Measurements from ENCODE around the gene USP7. TPM values are rescaled to one million over a fixed set of nuclear protein-coding genes. Genes with fewer than 3 reads are reported as not detected.
"Not testable (repeated sequence)": the region's sequence is repeated elsewhere in the genome, so short reads cannot be mapped to it uniquely, and the experiment has no call there.

USP7 gene
- total RNA-seq, 1 donor from 2014 or later, result 143 TPM

DNA sequence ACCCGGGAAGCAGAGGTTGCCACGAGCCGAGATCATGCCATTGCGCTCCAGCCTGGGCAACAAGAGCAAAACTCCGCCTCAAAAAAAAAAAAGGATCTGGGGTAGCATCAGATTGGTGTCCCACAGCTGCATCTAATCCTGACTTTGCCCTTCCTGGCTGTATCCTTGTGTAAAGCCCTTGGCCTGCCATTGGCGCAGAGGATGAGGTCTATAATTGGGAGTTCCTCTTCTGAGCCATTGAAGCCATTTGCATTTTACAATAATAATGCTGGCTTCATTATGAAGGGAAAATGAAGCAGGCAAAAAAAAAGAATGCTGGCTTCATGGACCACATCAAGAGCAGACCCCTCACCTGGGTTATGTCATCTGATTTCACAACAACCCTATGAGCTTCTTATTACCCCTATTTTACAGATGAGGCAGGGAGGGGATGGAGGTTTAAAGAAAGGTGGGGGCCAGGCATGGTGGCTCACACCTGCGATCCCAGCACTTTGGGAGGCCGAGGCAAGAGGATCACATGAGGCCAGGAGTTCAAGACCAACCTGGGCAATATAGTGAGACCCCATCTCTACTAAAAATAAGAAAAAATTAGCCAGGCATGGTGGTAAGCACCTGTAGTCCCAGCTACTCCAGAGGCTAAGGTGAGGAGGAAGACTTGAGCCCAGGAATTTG is 82.7 kb downstream of the USP7 start:
- DNase-seq (ENCODE audit: low spot score), result no peak

DNA sequence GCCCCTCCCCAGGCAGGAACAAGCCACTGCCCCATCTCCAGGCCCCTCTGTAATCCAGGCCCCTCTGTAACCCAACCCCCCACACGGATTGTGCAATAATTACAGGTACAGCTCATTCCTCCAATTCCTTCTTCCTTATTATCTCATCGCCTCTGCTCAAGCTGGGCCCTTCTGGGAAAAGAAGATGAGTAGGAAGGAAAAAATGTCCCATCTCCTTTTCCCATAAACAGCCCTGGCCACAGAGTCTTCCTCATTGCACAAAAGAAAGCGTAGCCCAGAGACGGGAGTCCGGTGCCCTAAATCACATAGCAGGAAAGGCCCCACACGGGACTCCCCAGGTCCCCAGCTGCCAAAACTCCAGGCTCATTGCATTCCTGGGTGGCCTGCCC is 85.2 kb downstream of the USP7 start:
- DNase-seq (ENCODE audit: low spot score), result no peak

DNA sequence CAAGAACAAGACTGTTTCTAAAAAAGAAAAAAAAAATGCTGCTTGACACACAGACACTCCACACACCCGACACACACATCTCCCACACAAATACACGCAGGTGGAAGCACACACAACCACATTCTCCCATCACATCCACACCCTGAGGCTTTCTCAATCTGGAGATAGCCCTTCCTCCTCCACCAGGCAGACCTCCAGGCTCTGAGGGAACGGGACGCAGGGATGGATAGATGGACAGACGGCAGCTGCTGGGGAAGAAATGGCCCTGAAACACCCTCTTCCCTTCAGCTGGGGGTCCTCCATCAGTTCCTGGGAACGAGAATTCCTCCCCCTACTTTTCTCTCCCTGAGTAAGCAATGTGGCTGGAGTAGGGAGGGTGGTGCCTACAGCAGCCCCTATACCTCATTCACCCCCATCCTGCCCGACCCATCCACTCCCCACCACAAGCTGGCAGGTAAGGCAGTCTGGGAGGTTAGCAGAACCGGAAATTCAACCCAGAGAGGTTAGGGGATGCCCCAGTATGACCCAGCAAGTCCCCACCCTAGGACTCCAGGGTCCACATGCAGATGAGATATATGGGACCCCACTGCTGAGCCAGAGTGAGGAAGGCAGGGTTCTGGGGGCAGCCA is 85.7 kb downstream of the USP7 start:
- no peak for DNase-seq (ENCODE audit: low spot score)

- not testable (repeated sequence) for DNase-seq (ENCODE audit: low spot score)
These were observed 88.4 kb downstream of the USP7 start for GRCh38 chr16:8875317-8875716.

DNA sequence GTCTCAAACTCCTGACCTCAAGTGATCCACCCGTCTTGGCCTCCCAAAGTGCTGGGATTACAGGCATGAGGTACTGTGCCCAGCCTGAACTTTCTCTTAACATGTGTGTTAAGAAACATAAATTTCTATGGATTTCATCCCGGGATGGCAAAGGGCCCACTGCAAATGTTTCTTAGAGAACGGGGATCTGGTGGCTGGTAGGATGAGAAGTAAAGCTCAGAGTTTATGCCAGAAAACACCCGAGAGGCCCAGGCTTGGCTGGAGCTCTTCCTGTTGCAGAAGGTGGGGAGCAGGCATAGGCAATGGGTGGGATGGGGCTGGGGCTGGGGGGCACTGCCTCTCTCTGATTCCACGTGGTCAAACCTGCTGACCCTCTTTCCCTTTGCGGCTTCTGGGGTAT is 89.3 kb downstream of the USP7 start:
- DNase-seq (ENCODE audit: low spot score), result no peak

GRCh38 chr16:8873866-8874195 is 89.9 kb downstream of the USP7 start:
- not testable (repeated sequence) for DNase-seq (ENCODE audit: low spot score)

- DNase-seq (ENCODE audit: low spot score), result no peak
These were observed 90.5 kb downstream of the USP7 start for GRCh38 chr16:8872967-8873865.

DNA sequence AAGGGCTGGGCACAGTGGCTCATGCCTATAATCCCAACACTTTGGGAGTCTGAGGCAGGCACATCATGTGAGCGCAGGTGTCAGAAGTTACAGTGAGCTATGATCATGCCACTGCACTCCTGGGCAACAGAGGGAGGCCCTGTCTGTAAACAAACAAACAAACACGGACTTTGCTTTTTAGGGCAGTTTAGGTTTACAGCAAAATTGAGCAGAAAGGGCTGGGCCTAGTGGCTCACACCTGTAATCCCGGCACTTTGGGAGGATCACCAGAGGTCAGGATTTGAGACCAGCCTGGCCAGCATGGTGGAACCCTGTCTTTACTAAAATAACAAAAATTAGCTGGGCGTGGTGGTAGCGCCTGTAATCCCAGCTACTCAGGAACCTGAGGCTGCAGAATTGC is 91.6 kb downstream of the USP7 start:
- no peak for DNase-seq (ENCODE audit: low spot score)

DNA sequence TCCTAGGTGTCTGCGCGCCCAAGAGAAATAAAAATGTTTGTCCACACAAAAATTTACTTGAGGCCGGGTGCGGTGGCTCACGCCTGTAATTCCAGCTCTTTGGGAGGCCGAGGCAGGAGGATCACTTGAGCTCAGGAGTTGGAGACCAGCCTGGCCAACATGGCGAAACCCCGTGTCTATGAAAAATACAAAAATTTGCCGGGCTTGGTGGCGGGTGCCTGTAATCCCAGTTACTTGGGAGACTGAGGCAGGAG is 93.8 kb downstream of the USP7 start:
- not testable (repeated sequence) for DNase-seq (ENCODE audit: low spot score)

DNA sequence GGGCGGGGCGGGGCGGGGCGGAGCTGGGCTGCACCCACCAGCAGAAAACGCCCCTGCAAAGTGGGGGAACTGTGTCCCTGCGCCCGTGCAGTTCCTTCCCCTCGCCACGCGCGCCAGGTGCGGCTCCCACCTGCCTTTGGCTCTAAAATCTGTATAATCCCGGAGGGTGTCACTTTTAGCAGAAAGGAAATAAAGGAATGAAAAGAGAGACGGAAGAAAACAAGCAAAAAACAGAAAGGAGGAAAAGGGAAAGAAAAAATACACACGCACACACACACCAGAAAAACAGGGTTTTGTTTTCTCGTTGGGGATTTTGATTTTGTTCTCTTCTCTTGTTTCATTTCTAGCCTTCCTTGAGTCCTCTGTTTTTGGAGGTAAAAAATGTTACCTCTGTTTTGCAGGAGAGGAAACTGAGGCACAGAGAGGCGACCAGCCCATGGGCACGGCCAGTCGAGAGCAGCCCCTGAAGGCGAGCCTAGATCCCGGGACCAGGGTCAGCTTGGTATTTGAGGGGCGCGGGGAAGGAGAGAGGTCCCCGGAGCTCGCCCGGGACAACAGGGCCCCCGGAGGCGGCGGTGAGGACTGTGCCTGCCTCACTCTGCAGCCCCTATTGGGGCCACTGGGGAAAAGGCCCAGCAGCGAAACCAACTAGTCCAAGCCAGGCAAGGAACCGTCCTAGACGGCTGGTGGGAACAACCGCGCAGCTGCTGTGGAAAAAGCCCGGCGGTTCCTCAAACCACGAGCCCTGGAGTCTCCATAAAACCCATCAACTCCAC is 94.3 kb downstream of the USP7 start:
- no peak for DNase-seq (ENCODE audit: low spot score)

- peak; percentile 88 for DNase-seq (ENCODE audit: low spot score)
These were observed 95.1 kb downstream of the USP7 start, which contains the start of gene CARHSP1 for GRCh38 chr16:8868416-8869211. TSS of gene CARHSP1 (minus strand) at chr16:8869006. CDS start at chr16:8859328, 9,678 bp downstream.

DNA sequence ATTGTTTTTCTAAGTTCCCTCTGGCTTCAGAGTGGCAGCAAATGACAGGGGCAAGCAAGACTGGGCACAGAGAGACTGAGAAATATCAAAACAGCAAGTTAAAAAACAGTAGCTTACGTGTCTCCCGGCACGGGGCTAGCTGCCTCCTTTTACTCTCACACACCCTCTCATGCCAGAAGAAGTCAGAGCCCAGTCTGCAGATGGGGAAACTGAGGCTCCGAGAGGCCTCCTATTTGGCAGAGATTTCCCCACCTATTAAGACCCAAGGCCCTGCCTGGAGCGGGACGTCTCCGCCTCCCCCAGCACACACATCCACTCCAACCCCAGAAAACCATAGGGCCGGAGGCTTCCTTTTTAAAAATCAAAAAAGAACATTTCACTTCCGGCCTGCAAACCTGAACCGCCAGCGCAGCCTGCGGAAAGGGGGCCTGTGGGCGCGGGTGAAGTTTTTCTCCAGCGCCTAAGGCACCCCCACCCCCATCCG is 95.7 kb downstream of the USP7 start:
- DNase-seq (ENCODE audit: low spot score), result no peak

DNA sequence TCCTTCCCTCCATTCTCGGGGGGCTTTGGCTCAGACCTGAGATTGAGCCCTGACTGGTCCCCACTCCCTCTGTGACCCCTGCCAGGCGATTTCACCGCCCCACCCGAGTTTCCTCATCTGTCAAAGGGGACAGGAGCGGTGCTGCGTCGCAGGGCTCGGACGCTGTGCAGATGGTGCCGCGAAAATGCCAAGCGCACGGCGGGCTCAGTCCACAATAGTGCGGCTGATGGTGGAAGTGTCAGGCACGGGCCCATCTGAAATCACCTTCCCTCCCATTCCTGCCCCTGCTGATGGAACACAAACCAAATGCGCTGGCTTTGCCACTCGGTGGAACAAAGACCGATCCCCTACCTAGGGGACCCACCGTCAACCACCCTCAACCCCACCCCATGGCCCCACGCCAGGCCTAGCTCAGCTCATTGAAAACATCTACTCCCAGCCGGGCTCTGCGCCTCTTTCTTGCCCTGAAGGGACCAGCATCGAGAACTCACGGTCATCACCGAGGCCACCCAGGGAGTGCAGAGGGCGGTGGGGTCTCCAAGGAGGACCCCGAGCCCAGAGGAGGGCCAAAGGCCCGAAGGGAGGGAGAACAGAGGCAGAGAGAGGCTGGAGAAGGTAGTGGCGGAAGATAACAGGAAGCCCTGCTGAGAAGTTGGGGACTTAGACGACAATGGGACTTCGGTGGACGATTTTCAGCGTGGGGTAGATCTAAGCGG is 96.3 kb downstream of the USP7 start:
- no peak for DNase-seq (ENCODE audit: low spot score)

- no peak for DNase-seq (ENCODE audit: low spot score)
These were observed 96.9 kb downstream of the USP7 start for GRCh38 chr16:8866884-8867215.

GRCh38 chr16:8866118-8866883 is 97.4 kb downstream of the USP7 start:
- no peak for DNase-seq (ENCODE audit: low spot score)

DNA sequence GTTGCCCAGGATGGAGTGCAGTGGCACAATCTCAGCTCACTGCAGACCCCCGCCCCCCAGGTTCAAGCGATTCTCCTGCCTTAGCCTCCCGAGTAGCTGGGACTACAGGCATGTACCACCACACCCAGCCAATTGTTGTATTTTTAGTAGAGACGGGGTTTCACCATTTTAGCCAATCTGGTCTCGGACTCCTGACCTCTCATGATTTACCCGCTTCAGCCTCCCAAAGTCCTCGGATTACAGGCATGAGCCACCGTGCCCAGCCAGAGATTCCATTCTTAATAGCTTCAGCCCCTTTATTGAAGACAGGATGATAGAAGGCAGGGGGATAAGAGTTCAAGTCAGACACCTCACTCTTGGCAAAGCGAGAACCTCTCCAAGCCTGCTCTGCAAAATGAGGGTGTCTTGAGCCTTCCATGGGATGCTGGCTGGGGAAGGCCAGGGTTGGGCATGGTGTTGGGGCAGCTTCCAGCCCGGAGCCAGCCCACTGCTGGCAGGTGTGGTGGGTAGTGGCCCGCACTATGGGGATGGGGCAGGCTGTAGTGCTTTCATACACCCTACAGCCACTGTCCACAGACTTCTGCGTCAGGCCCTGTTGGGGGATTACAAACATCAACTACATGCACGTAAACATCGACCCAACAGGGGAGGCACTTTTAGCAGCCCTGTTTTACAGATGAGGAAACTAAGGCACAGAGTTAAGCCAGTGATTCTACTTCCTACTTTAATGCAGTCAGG is 98.4 kb downstream of the USP7 start:
- DNase-seq (ENCODE audit: low spot score), result no peak

DNA sequence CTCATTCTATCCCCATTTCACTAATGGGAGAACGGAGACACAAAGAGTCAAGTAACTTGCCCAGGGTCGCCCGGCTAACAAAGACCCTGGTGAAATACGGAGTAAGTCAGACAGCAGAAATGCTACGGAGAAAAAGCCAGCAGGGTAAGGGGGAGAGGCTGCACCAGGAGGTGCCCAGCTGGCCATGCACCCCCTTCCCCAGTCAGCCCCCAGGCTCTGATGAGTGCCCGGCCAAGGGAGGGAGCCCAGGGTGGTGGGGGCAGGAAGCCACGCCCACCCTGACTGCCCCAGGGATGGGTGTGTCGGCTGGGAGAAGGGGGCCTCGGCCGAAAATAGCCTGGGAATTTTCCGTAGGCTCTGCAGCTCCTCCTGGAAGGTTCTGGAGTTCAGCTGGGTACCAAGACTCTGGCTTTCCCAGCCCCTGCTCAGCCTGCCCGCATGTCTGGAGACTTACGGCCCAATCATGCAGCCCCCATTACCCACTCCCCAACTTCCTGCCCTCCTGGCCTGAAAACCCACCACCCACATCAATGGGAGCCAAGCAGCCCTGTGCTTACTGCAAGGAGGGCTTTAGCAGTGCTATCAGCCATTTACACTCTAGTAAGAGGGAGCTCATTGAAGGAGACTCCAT is 99.1 kb downstream of the USP7 start:
- DNase-seq (ENCODE audit: low spot score), result no peak

DNA sequence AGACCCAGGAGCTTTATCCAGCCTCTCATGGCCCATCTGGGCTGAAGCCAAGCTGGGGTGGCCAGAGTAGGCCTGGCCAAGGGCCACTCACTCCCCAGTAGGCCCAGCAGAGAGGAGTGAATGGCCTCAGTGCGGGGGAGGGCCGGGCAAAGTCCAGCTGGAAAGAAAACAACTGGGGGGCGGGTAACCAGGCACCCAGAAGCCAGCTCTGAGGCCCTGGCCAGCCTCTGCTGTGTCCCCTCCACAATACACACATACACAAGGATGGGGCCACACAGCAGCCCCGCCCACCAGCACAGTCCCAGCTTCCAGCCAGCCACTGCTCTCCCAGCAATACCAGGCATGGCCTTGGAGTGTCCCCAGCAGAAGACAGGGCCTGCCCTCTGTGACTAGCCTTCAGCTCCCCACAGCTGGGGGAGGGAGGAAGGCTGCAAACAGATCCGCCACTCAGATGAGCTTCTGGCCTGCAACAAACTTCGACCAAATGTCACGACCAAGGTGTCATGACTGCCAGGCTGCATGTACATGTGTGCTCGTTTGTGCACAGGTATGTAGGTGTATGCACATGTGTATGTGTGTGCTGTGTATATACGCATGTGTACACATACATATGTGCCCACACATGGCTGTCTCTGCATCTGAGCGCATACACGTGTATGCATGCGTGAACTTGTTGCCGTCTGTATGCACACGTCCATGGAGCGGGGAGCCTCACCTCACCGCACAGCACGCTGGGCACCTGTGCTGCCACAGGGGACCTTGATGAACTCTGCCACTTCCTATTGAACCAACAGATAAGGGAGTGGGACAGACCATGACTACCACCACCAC is 99.9 kb downstream of the USP7 start:
- DNase-seq (ENCODE audit: low spot score), result no peak
